H1 (cell line): ENCODE results near the gene GPSM1. TPM values are rescaled to one million over a fixed set of nuclear protein-coding genes. Genes with fewer than 3 reads are reported as not detected.

Source experiments
- ATF3 ChIP-seq: IDR thresholded peaks from 2 replicates; pipeline ENCODE4 v1.6.1; 2011; ENCODE audit warnings: low read depth, mild to moderate bottlenecking, low read length; ENCODE audit not compliant: insufficient read depth
- CBX5 ChIP-seq: fragments of 300-800, 300-1000 bp; sonication (generic); IDR thresholded peaks from 2 replicates; pipeline ENCODE4 v1.7.1; 2016; ENCODE audit warnings: antibody characterized with exemption, low read length, low read depth
- EP300 ChIP-seq, 2 experiments: IDR thresholded peaks; 1 replicate in 1 of 2; 2 replicates in 1 of 2; pipeline ENCODE4 v1.6.1; 2011 to 2012; ENCODE audit warnings: low read depth in 2 of 2, low read length in 2 of 2, mild to moderate bottlenecking in 2 of 2, borderline replicate concordance in 1 of 2, inconsistent platforms in 1 of 2, moderate library complexity in 1 of 2
- GTF2F1 ChIP-seq: IDR thresholded peaks from 2 replicates; pipeline ENCODE4 v1.6.1; 2012; ENCODE audit warnings: low read depth, low read length, improper control_type of control experiment, borderline replicate concordance
- JUN ChIP-seq: IDR thresholded peaks from 2 replicates; pipeline ENCODE4 v1.6.1; 2011; ENCODE audit warnings: low read depth, mild to moderate bottlenecking, improper control_type of control experiment, low read length
- KDM5A ChIP-seq: fragments of 200-600 bp; IDR thresholded peaks from 2 replicates; pipeline ENCODE4 v1.7.1; 2012; ENCODE audit warnings: mild to moderate bottlenecking, low read length, inconsistent platforms, mixed read lengths
- SIN3A ChIP-seq, 2 experiments: IDR thresholded peaks in 1 of 2; conservative IDR thresholded peaks in 1 of 2; 2 replicates each; pipeline ENCODE4 v1.6.1; 2011 to 2012; ENCODE audit warnings: low read length in 2 of 2, improper control_type of control experiment in 1 of 2, low read depth in 1 of 2, mild to moderate bottlenecking in 1 of 2
- polyA plus RNA-seq, 7 experiments: library from polyadenylated mRNA; depleted of rRNA in 3 of 7; stranded (reverse) in 5 of 7; unstranded in 2 of 7; fragments of >200 nt in 5 of 7; fragments of 200-250 nt in 2 of 7; gene quantifications; 1 replicate in 5 of 7; 2 replicates in 1 of 7; 4 replicates in 1 of 7; pipeline versions ENCODE4 v1.2.1 to v1.2.3, GENCODE V29; 2011 to 2013; ENCODE audit warnings: missing spikeins in 2 of 7, mixed read lengths in 2 of 7
- total RNA-seq: library from RNA; stranded (reverse); fragmentation: NEBNext Ultra II Directional; extraction: Animal tissue kit (Norgen Biotek cat#: 25700); gene quantifications from 2 replicates; pipeline ENCODE4 v1.2.1, GENCODE V29; 2021

The GPSM1 gene
- total and polyA plus RNA-seq, 2 of the 8 experiments (the other 6 are each of a cell fraction or from before 2014, with no cell fraction given) = 12.8 to 18.0 TPM

- no peak for TF ChIP-seq KDM5A
- TF ChIP-seq SIN3A (conservative IDR thresholded peaks at IDR 0.05 in 1 of 2, IDR thresholded peaks at IDR 0.05 in 1 of 2; ENCODE audit: low read depth in 1 of 2, low read length in 2 of 2) = no peak
- TF ChIP-seq ATF3 = no peak
- no peak for TF ChIP-seq EP300 (IDR thresholded peaks at IDR 0.05; ENCODE audit: borderline replicate concordance in 1 of 2, low read depth in 2 of 2, low read length in 2 of 2)
- no peak for TF ChIP-seq GTF2F1
- no peak for TF ChIP-seq CBX5
- TF ChIP-seq JUN = no peak
Observed at GRCh38 chr9:136336881-136337280, 9.5 kb downstream of the GPSM1 start (continued).
